WTC11 (cell line): ENCODE results near the gene SLC19A1. TPM values are rescaled to one million over a fixed set of nuclear protein-coding genes. Genes with fewer than 3 reads are reported as not detected.

Experiments
- ATAC-seq: fragments of 200-7000 bp; cut with Tn5 transposase; 2 replicates; pipeline ENCODE4 v1.10.0; 2021; ENCODE audit warnings: mild to moderate bottlenecking, moderate library complexity
- CTCF ChIA-PET: fragments of 300-600 bp; sonication (Branson Sonifier 250); formaldehyde crosslinking; loops from one replicate; lab custom pipeline; 2021; ENCODE audit warnings: antibody characterized with exemption; lab: Charles Lee
- POLR2A ChIA-PET: fragments of 350-600 bp; sonication (Branson Sonifier 250); formaldehyde crosslinking; loops from one replicate; lab custom pipeline; 2021; ENCODE audit warnings: antibody characterized with exemption; lab: Charles Lee
- DNase-seq: peaks from one replicate; pipeline ENCODE4 v3.0.0; 2021; ENCODE audit warnings: low spot score
- H3K27ac Mint-ChIP-seq: 2 replicates; pipeline ENCODE4 v1.8.0; 2021; ENCODE audit warnings: mixed read lengths
- H3K27me3 Mint-ChIP-seq: 2 replicates; pipeline ENCODE4 v1.8.0; 2021; ENCODE audit warnings: low read depth, mild to moderate bottlenecking, moderate library complexity, mixed read lengths
- H3K36me3 Mint-ChIP-seq: 2 replicates; pipeline ENCODE4 v1.8.0; 2021; ENCODE audit warnings: mixed read lengths
- H3K4me1 Mint-ChIP-seq: 2 replicates; pipeline ENCODE4 v1.8.0; 2022; ENCODE audit warnings: mixed read lengths
- H3K4me3 Mint-ChIP-seq: 2 replicates; pipeline ENCODE4 v1.8.0; 2021; ENCODE audit warnings: mild to moderate bottlenecking, moderate library complexity, mixed read lengths
- H3K9me3 Mint-ChIP-seq: 2 replicates; pipeline ENCODE4 v1.8.0; 2021; ENCODE audit warnings: mixed read lengths
- ELF4 ChIP-seq: sonication (generic); formaldehyde crosslinking; IDR thresholded peaks from 2 replicates; pipeline ENCODE4 v1.8.1; 2022; ENCODE audit warnings: low read depth, mild to moderate bottlenecking, moderate library complexity, missing genetic modification reagents
- ETV6 ChIP-seq: sonication (generic); formaldehyde crosslinking; IDR thresholded peaks from 2 replicates; pipeline ENCODE4 v1.8.1; 2022; ENCODE audit warnings: mild to moderate bottlenecking, missing genetic modification reagents
- FOXJ3 ChIP-seq: sonication (generic); formaldehyde crosslinking; IDR thresholded peaks from 2 replicates; pipeline ENCODE4 v1.9.0; 2021; ENCODE audit warnings: missing genetic modification reagents, mild to moderate bottlenecking, borderline replicate concordance
- FOXK1 ChIP-seq: sonication (generic); formaldehyde crosslinking; IDR thresholded peaks from 2 replicates; pipeline ENCODE4 v1.8.0; 2022; ENCODE audit warnings: mild to moderate bottlenecking, moderate library complexity, missing genetic modification reagents
- FOXP1 ChIP-seq: sonication (generic); formaldehyde crosslinking; IDR thresholded peaks from 2 replicates; pipeline ENCODE4 v1.8.0; 2022; ENCODE audit warnings: missing genetic modification reagents, mild to moderate bottlenecking, moderate library complexity, borderline replicate concordance
- KAT7 ChIP-seq: sonication (generic); formaldehyde crosslinking; IDR thresholded peaks from 2 replicates; pipeline ENCODE4 v1.8.1; 2023; ENCODE audit warnings: missing genetic modification reagents, mild to moderate bottlenecking, borderline replicate concordance
- MXD4 ChIP-seq: fragments of 250-450 bp; sonication (Bioruptor Pico); IDR thresholded peaks from 2 replicates; pipeline ENCODE4 v1.8.0; 2021; ENCODE audit warnings: mild to moderate bottlenecking, moderate library complexity, borderline replicate concordance
- TP53 ChIP-seq: sonication (generic); formaldehyde crosslinking; IDR thresholded peaks from 2 replicates; pipeline ENCODE4 v1.8.1; 2023; ENCODE audit warnings: mild to moderate bottlenecking, missing genetic modification reagents
- ZNF138 ChIP-seq: sonication (generic); formaldehyde crosslinking; conservative IDR thresholded peaks from 2 replicates; pipeline ENCODE4 v1.8.1; 2022; ENCODE audit warnings: mild to moderate bottlenecking, moderate library complexity, missing genetic modification reagents
- ZNF232 ChIP-seq: sonication (generic); formaldehyde crosslinking; IDR thresholded peaks from 2 replicates; pipeline ENCODE4 v1.8.0; 2022; ENCODE audit warnings: mild to moderate bottlenecking, missing genetic modification reagents
- ZNF263 ChIP-seq: sonication (generic); formaldehyde crosslinking; IDR thresholded peaks from 2 replicates; pipeline ENCODE4 v1.8.1; 2022; ENCODE audit warnings: low read depth, mild to moderate bottlenecking, moderate library complexity, missing genetic modification reagents
- ZNF396 ChIP-seq: fragments of 250-450 bp; sonication (Bioruptor Pico); IDR thresholded peaks from 2 replicates; pipeline ENCODE4 v1.8.0; 2021; ENCODE audit warnings: mild to moderate bottlenecking, moderate library complexity, borderline replicate concordance
- total RNA-seq: library from RNA; stranded (reverse); gene quantifications from 3 replicates; pipeline ENCODE4 v1.2.3, GENCODE V29; 2021
- TF ChIP-seq, protein P1 (sequence below): sonication (generic); formaldehyde crosslinking; IDR thresholded peaks from 2 replicates; pipeline ENCODE4 v1.8.0; 2022; ENCODE audit warnings: mild to moderate bottlenecking, missing genetic modification reagents
- TF ChIP-seq, protein P2 (sequence below): sonication (generic); formaldehyde crosslinking; IDR thresholded peaks from 2 replicates; pipeline ENCODE4 v1.8.0; 2022; ENCODE audit warnings: missing genetic modification reagents
- TF ChIP-seq, protein P3 (sequence below): sonication (generic); formaldehyde crosslinking; IDR thresholded peaks from 2 replicates; pipeline ENCODE4 v1.8.1; 2023; ENCODE audit warnings: mild to moderate bottlenecking, missing genetic modification reagents, moderate library complexity
- TF ChIP-seq, protein P4 (sequence below): sonication (generic); formaldehyde crosslinking; IDR thresholded peaks from 2 replicates; pipeline ENCODE4 v1.8.1; 2022; ENCODE audit warnings: mild to moderate bottlenecking, moderate library complexity, missing genetic modification reagents
- TF ChIP-seq, protein P5 (sequence below): sonication (generic); formaldehyde crosslinking; IDR thresholded peaks from 2 replicates; pipeline ENCODE4 v1.8.0; 2022; ENCODE audit warnings: mild to moderate bottlenecking, missing genetic modification reagents
- TF ChIP-seq, protein P6 (sequence below): sonication (generic); formaldehyde crosslinking; IDR thresholded peaks from 2 replicates; pipeline ENCODE4 v1.8.1; 2023; ENCODE audit warnings: mild to moderate bottlenecking, missing genetic modification reagents
- TF ChIP-seq, protein P7 (sequence below): fragments of 250-450 bp; sonication (Bioruptor Pico); conservative IDR thresholded peaks from 2 replicates; pipeline ENCODE4 v1.9.0; 2021; ENCODE audit warnings: mild to moderate bottlenecking

The SLC19A1 gene
- total RNA-seq, 1 experiment from 2014 or later = 29.8 TPM

DNA sequence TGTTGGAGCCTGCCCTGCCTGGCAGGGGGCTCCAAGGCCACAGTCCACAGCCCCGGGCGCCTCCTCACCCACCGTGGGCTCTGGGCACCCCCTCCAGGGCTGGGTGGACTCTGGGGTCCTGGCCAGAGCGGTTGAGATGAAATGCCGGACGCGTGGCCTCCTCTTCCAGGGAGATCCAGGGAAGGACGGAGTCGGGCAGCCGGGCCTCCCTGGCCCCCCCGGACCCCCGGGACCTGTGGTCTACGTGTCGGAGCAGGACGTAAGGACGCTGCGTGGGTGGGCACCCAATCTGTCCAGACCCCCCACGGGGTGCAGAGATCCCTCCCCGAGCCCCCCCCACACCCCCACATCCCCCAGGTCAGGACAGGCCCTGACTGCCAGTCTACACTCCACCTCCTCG, 51.2 kb downstream of the SLC19A1 start:
- no peak for ATAC-seq
- POLR2A ChIA-PET = no interaction called here

DNA sequence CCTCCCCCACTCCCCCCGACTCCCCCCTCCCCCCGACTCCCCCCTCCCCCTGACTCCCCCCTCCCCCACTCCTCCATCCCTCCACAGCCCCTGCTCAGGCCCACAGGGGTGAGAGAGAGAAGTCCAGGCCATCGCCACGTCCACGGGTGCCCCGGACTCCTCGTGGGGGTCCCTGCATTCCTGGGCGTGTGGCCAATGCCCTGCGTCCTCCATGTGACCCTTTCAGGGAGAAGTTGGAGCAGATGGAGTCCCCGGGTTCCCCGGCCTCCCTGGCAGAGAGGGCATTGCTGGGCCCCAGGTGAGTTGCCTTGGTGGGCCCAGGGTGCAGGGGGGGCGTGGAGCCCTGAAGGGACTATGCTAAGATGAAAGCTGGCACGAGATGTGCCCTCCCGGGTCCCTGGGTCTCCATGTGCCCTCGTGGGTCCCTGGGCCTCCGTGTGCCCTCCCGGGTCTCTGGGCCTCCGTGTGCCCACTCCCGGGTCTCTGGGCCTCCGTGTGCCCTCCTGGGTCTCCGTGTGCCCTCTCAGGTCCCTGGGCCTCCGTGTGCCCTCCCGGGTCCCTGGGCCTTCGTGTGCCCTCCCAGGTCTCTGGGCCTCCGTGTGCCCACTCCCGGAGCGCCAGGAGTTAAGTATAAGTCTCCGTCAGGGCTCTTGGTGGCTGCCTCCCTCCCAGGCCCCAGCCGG, 52.0 kb downstream of the SLC19A1 start:
- no peak for ATAC-seq
- Mint-ChIP-seq H3K4me3 (no peak overlapping the region), H3K4me1 (peaks cover 22% of the 10 kb centered on the region), H3K36me3 (peaks cover 7% of the 10 kb centered on the region; the same call in 1 of the 2 replicates), H3K27me3 (no peaks in the 10 kb centered on the region), H3K9me3 (no peaks in the 10 kb centered on the region), H3K27ac (no peak overlapping the region)
- ChIA-PET POLR2A (no interaction called here), CTCF (no interaction called here)
- DNase-seq = no peak
- TF ChIP-seq, protein P1, sequence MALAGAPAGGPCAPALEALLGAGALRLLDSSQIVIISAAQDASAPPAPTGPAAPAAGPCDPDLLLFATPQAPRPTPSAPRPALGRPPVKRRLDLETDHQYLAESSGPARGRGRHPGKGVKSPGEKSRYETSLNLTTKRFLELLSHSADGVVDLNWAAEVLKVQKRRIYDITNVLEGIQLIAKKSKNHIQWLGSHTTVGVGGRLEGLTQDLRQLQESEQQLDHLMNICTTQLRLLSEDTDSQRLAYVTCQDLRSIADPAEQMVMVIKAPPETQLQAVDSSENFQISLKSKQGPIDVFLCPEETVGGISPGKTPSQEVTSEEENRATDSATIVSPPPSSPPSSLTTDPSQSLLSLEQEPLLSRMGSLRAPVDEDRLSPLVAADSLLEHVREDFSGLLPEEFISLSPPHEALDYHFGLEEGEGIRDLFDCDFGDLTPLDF = no peak
- TF ChIP-seq, protein P2, sequence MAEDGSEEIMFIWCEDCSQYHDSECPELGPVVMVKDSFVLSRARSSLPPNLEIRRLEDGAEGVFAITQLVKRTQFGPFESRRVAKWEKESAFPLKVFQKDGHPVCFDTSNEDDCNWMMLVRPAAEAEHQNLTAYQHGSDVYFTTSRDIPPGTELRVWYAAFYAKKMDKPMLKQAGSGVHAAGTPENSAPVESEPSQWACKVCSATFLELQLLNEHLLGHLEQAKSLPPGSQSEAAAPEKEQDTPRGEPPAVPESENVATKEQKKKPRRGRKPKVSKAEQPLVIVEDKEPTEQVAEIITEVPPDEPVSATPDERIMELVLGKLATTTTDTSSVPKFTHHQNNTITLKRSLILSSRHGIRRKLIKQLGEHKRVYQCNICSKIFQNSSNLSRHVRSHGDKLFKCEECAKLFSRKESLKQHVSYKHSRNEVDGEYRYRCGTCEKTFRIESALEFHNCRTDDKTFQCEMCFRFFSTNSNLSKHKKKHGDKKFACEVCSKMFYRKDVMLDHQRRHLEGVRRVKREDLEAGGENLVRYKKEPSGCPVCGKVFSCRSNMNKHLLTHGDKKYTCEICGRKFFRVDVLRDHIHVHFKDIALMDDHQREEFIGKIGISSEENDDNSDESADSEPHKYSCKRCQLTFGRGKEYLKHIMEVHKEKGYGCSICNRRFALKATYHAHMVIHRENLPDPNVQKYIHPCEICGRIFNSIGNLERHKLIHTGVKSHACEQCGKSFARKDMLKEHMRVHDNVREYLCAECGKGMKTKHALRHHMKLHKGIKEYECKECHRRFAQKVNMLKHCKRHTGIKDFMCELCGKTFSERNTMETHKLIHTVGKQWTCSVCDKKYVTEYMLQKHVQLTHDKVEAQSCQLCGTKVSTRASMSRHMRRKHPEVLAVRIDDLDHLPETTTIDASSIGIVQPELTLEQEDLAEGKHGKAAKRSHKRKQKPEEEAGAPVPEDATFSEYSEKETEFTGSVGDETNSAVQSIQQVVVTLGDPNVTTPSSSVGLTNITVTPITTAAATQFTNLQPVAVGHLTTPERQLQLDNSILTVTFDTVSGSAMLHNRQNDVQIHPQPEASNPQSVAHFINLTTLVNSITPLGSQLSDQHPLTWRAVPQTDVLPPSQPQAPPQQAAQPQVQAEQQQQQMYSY = no peak
- no peak for TF ChIP-seq ZNF396 (CRISPR knock-in tag)
- TF ChIP-seq, protein P3, sequence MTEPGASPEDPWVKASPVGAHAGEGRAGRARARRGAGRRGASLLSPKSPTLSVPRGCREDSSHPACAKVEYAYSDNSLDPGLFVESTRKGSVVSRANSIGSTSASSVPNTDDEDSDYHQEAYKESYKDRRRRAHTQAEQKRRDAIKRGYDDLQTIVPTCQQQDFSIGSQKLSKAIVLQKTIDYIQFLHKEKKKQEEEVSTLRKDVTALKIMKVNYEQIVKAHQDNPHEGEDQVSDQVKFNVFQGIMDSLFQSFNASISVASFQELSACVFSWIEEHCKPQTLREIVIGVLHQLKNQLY (CRISPR knock-in tag) = no peak
- no peak for TF ChIP-seq FOXK1 (CRISPR knock-in tag)
- TF ChIP-seq KAT7 (CRISPR knock-in tag) = no peak
- TF ChIP-seq ZNF232 (CRISPR knock-in tag) = no peak
- TF ChIP-seq ZNF138 (CRISPR knock-in tag) = no peak
- TF ChIP-seq, protein P4, sequence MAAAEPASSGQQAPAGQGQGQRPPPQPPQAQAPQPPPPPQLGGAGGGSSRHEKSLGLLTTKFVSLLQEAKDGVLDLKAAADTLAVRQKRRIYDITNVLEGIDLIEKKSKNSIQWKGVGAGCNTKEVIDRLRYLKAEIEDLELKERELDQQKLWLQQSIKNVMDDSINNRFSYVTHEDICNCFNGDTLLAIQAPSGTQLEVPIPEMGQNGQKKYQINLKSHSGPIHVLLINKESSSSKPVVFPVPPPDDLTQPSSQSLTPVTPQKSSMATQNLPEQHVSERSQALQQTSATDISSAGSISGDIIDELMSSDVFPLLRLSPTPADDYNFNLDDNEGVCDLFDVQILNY (CRISPR knock-in tag) = no peak
- TF ChIP-seq, protein P5, sequence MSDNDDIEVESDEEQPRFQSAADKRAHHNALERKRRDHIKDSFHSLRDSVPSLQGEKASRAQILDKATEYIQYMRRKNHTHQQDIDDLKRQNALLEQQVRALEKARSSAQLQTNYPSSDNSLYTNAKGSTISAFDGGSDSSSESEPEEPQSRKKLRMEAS = no peak
- TF ChIP-seq, protein P6, sequence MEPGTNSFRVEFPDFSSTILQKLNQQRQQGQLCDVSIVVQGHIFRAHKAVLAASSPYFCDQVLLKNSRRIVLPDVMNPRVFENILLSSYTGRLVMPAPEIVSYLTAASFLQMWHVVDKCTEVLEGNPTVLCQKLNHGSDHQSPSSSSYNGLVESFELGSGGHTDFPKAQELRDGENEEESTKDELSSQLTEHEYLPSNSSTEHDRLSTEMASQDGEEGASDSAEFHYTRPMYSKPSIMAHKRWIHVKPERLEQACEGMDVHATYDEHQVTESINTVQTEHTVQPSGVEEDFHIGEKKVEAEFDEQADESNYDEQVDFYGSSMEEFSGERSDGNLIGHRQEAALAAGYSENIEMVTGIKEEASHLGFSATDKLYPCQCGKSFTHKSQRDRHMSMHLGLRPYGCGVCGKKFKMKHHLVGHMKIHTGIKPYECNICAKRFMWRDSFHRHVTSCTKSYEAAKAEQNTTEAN = no peak
- no peak for TF ChIP-seq ZNF263
- no peak for TF ChIP-seq FOXJ3 (CRISPR knock-in tag)
- TF ChIP-seq ETV6 (CRISPR knock-in tag) = no peak
- TF ChIP-seq, protein P7, sequence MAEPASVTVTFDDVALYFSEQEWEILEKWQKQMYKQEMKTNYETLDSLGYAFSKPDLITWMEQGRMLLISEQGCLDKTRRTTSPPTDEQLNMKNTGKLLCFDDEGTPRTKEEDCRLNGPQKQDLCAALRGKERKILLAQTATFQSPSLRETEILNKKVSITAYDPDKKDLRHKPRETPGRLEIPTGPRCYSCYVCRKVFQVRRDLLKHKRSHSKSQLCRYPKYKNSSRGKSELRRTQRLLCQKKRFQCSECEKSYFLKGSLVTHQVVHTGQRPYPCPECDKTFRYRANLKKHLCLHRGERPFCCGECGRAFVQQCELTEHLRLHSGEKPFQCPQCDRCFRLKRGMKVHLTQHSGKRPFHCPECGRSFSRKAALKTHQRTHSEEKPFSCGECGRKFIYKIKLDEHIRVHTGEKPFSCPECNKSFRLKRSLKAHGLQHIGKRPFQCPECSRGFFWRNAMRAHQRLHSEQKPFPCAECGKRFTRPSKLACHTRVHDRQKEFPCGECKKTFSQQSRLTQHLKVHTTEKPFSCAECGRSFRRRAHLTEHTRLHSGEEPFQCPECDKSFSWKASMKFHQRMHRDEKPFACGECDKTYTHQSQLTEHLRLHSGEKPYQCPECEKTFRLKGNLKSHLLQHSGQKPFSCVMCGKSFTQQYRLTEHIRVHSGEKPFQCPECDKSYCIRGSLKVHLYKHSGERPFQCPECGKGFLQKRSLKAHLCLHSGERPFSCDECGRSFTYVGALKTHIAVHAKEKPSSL (CRISPR knock-in tag) = no peak

More for the DNA sequence above, 51.2 kb downstream of the SLC19A1 start:
- H3K9me3 Mint-ChIP-seq = no peaks in the 10 kb centered on the region
- no peak for TF ChIP-seq FOXP1 (CRISPR knock-in tag)
- no peak for TF ChIP-seq ELF4 (CRISPR knock-in tag)
- TF ChIP-seq ZNF263 = no peak
- TF ChIP-seq, protein P2 = no peak
- TF ChIP-seq MXD4 = no peak
- TF ChIP-seq ZNF138 (CRISPR knock-in tag) = no peak
- TF ChIP-seq TP53 = no peak
- TF ChIP-seq, all 79 proteins: peak for 0
- H3K27ac Mint-ChIP-seq = no peak overlapping the region
- peaks cover 13% of the 10 kb centered on the region for H3K36me3 Mint-ChIP-seq
- H3K4me1 Mint-ChIP-seq = peaks cover 22% of the 10 kb centered on the region
- DNase-seq = no peak
- CTCF ChIA-PET = interaction anchor here (1.0 kb wide), 1 partner anchor 13 kb away, joined by 5 read pairs; no protein-coding TSS in a partner anchor
- H3K27me3 Mint-ChIP-seq = no peaks in the 10 kb centered on the region
- H3K4me3 Mint-ChIP-seq = no peak overlapping the region
